ENCODE measurements around the gene KASH5.

Gene KASH5

GRCh38 chr19:49387936-49388372 lies at the start of gene KASH5:
TSS of gene KASH5 (plus strand) at chr19:49388249. CDS start at chr19:49390884, 2,635 bp downstream.
- peak; percentile 96 for DNase-seq

GRCh38 chr19:49338691-49339300 lies 49.3 kb upstream of the KASH5 start:
- peak; percentile 63 for DNase-seq

GRCh38 chr19:49339301-49340068 lies 48.6 kb upstream of the KASH5 start:
- DNase-seq: peak; percentile 54

GRCh38 chr19:49340069-49340864 lies 47.8 kb upstream of the KASH5 start:
- peak; percentile 58 for DNase-seq

GRCh38 chr19:49340865-49341718 lies 47.0 kb upstream of the KASH5 start:
- DNase-seq: peak; percentile 43

GRCh38 chr19:49342291-49342721 lies 45.7 kb upstream of the KASH5 start:
- DNase-seq: peak; percentile 39

GRCh38 chr19:49343123-49343522 lies 44.9 kb upstream of the KASH5 start:
- peak; percentile 14 for DNase-seq

GRCh38 chr19:49344505-49345423 lies 43.3 kb upstream of the KASH5 start:
- no peak for DNase-seq

GRCh38 chr19:49347191-49347590 lies 40.9 kb upstream of the KASH5 start:
- no peak for DNase-seq

- DNase-seq: no peak
These were observed 40.2 kb upstream of the KASH5 start for GRCh38 chr19:49347835-49348234.

GRCh38 chr19:49348305-49349189 lies 39.5 kb upstream of the KASH5 start:
- no peak for DNase-seq

GRCh38 chr19:49349567-49349966 lies 38.5 kb upstream of the KASH5 start:
- DNase-seq: no peak

GRCh38 chr19:49355909-49356353 lies 32.1 kb upstream of the KASH5 start:
- no peak for DNase-seq

- no peak for DNase-seq
These were observed 31.7 kb upstream of the KASH5 start for GRCh38 chr19:49356382-49356781.

- no peak for DNase-seq
These were observed 30.9 kb upstream of the KASH5 start for GRCh38 chr19:49357186-49357585.

- DNase-seq: no peak
These were observed 27.9 kb upstream of the KASH5 start for GRCh38 chr19:49359851-49360820.

- DNase-seq: no peak
These were observed 26.5 kb upstream of the KASH5 start for GRCh38 chr19:49361438-49362047.
